Calu3 (cell line): ENCODE data around the gene KCNQ5. TPM values are rescaled to one million over a fixed set of nuclear protein-coding genes. Genes with fewer than 3 reads are reported as not detected.
"Not testable (repeated sequence)": the region's sequence is repeated elsewhere in the genome, so short reads cannot be mapped to it uniquely, and the experiment has no call there.

Experiments
- BruUV-seq: library from RNA; stranded (reverse); fragments of 400-500 nt; replicated peaks from 2 replicates; lab custom pipeline; 2021; lab: Mats Ljungman, UMichigan
- CTCF ChIA-PET: fragments of 300-600 bp; sonication (Branson Sonifier 250); formaldehyde crosslinking; loops from one replicate; lab custom pipeline; 2022; ENCODE audit warnings: antibody characterized with exemption; lab: Charles Lee
- DNase-seq: peaks from one replicate; pipeline ENCODE4 v3.0.0; 2022
- H3K27ac Mint-ChIP-seq: one replicate; pipeline ENCODE4 v1.8.0; 2022; ENCODE audit warnings: mixed read lengths; ENCODE audit not compliant: unreplicated experiment
- H3K27me3 Mint-ChIP-seq: one replicate; pipeline ENCODE4 v1.8.0; 2022; ENCODE audit warnings: mixed read lengths; ENCODE audit not compliant: unreplicated experiment
- H3K36me3 Mint-ChIP-seq: one replicate; pipeline ENCODE4 v1.8.0; 2022; ENCODE audit warnings: mild to moderate bottlenecking, moderate library complexity, mixed read lengths; ENCODE audit not compliant: insufficient read depth, unreplicated experiment
- H3K4me1 Mint-ChIP-seq: one replicate; pipeline ENCODE4 v1.8.0; 2022; ENCODE audit warnings: mild to moderate bottlenecking, low read depth, mixed read lengths; ENCODE audit not compliant: unreplicated experiment
- H3K4me3 Mint-ChIP-seq: one replicate; pipeline ENCODE4 v1.8.0; 2022; ENCODE audit warnings: mild to moderate bottlenecking, low read depth, moderate library complexity, mixed read lengths; ENCODE audit not compliant: unreplicated experiment
- H3K9me3 Mint-ChIP-seq: one replicate; pipeline ENCODE4 v1.8.0; 2022; ENCODE audit warnings: low read depth, mixed read lengths; ENCODE audit not compliant: unreplicated experiment
- CTCF ChIP-seq: fragments of 200-600 bp; IDR thresholded peaks from one replicate; pipeline ENCODE4 v1.8.0; 2022; ENCODE audit warnings: antibody characterized with exemption; ENCODE audit not compliant: unreplicated experiment
- intact Hi-C: fragments of 100-400 bp; cut with micrococcal nuclease; formaldehyde crosslinking; loops from one replicate; pipeline ENCODE4 v1.10.0; 2022; ENCODE audit not compliant: unreplicated experiment
- total RNA-seq: library from RNA; stranded (reverse); gene quantifications from 2 replicates; pipeline ENCODE4 v1.2.3, GENCODE V29; 2022

KCNQ5 gene
- total RNA-seq, 1 experiment from 2014 or later, result not detected

- Mint-ChIP-seq H3K27ac (no peak overlapping the region), H3K9me3 (no peaks in the 10 kb centered on the region), H3K27me3 (peaks cover 25% of the 10 kb centered on the region), H3K36me3 (no peaks in the 10 kb centered on the region), H3K4me3 (peak overlapping the region; percentile 41), H3K4me1 (no peaks in the 10 kb centered on the region)
- DNase-seq, result no peak
- TF ChIP-seq CTCF, result no peak
- no TSS peak for BruUV-seq
- CTCF ChIA-PET, result interaction anchor here (0.6 to 1.4 kb wide), 3 partner anchors 138 to 600 kb away, joined by 3 to 4 read pairs (median 3); no protein-coding TSS in a partner anchor
- intact Hi-C loops, result loop anchor here (5.0 to 10.0 kb wide), 2 partner anchors 147 to 925 kb away; no protein-coding TSS in a partner anchor
These were observed 558.3 kb downstream of the KCNQ5 start for GRCh38 chr6:73180076-73180738.

GRCh38 chr6:73180763-73181619 is 559.1 kb downstream of the KCNQ5 start:
- intact Hi-C loops, result loop anchor here (1.0 to 10.0 kb wide), 4 partner anchors 146 to 926 kb away; no protein-coding TSS in a partner anchor
- no TSS peak for BruUV-seq
- DNase-seq, result peak; percentile 26
- Mint-ChIP-seq H3K36me3 (no peaks in the 10 kb centered on the region), H3K27me3 (peaks cover 26% of the 10 kb centered on the region), H3K27ac (no peak overlapping the region), H3K4me3 (peak overlapping the region; percentile 41), H3K4me1 (no peaks in the 10 kb centered on the region), H3K9me3 (no peaks in the 10 kb centered on the region)
- CTCF ChIA-PET, result interaction anchor here (0.6 to 1.4 kb wide), 3 partner anchors 137 to 600 kb away, joined by 3 to 4 read pairs (median 3); no protein-coding TSS in a partner anchor
- peak; percentile 58 for TF ChIP-seq CTCF

GRCh38 chr6:73182021-73182607 is 560.2 kb downstream of the KCNQ5 start:
- CTCF ChIA-PET, result no interaction called here
- BruUV-seq, result no TSS peak
- Mint-ChIP-seq H3K4me3 (no peak overlapping the region), H3K27me3 (peaks cover 26% of the 10 kb centered on the region), H3K27ac (no peak overlapping the region), H3K36me3 (no peaks in the 10 kb centered on the region), H3K4me1 (no peaks in the 10 kb centered on the region), H3K9me3 (no peaks in the 10 kb centered on the region)
- intact Hi-C loops, result loop anchor here (5.0 to 10.0 kb wide), 2 partner anchors 145 to 927 kb away; no protein-coding TSS in a partner anchor
- no peak for TF ChIP-seq CTCF
- no peak for DNase-seq

- intact Hi-C loops, H3K27me3 Mint-ChIP-seq, CTCF ChIA-PET, BruUV-seq, H3K36me3 Mint-ChIP-seq, DNase-seq, H3K27ac Mint-ChIP-seq, H3K4me3 Mint-ChIP-seq, H3K9me3 Mint-ChIP-seq, H3K4me1 Mint-ChIP-seq: not testable (repeated sequence)
These were observed 571.4 kb downstream of the KCNQ5 start for GRCh38 chr6:73193302-73193701.
